Loucy (cell line): ENCODE measurements around the gene ANO2.

Experiments used
- CTCF ChIP-seq: fragments of 200-600 bp; sonication (generic); conservative IDR thresholded peaks from 2 replicates; pipeline ENCODE4 v1.5.1; 2014; ENCODE audit warnings: mild to moderate bottlenecking, antibody characterized with exemption, low read length
- EZH2phosphoT487 ChIP-seq: fragments of 200-600 bp; IDR thresholded peaks from 2 replicates; pipeline ENCODE4 v1.6.1; 2018; ENCODE audit warnings: antibody characterized with exemption, mild to moderate bottlenecking, moderate library complexity, borderline replicate concordance

GRCh38 chr12:5907807-5908206, 37.3 kb downstream of the ANO2 start:
- TF ChIP-seq CTCF (no peak), EZH2phosphoT487 (no peak)
